Astrocyte (in vitro differentiated cells and primary cell): ENCODE data around the gene EMX2.

Experiments used
- CTCF ChIP-seq: IDR thresholded peaks from 2 replicates; pipeline ENCODE4 v1.5.1; 2011; ENCODE audit warnings: low read depth, mild to moderate bottlenecking, inconsistent platforms, low read length, moderate library complexity; ENCODE audit not compliant: insufficient read depth
- EZH2 ChIP-seq: IDR thresholded peaks from 2 replicates; pipeline ENCODE4 v1.6.1; 2012; ENCODE audit warnings: mild to moderate bottlenecking, low read length, inconsistent platforms; ENCODE audit not compliant: insufficient read depth

- no peak for TF ChIP-seq EZH2
- no peak for TF ChIP-seq CTCF
Observed at GRCh38 chr10:117587036-117587435, 44.5 kb downstream of the EMX2 start.
